NCI-H2029 (cell line): Measurements from ENCODE around the gene EXOC6B.

Source experiments
- DNase-seq: peaks from one replicate; lab custom pipeline; 2025; lab: John Stamatoyannopoulos, UW

The EXOC6B gene

DNA sequence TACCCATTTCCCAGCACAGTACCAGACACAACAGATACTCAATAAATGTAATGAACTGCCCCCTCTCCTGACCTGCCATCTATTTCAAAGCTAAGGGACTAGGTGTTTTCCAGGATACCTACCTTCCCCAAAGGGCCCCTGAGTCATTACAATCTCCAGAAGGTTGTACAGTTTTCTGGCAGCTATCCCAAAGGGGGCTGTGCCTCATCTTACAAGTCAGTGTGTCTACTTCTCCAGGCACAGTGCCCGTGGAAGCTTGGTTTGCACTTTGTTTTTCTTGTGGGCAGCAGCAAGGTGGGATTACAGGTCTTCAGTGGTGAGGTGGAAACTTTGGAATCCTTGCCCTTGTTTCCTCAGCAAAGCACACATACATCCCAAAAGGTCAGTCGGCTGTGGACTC, 615.4 kb downstream of the EXOC6B start:
- no peak for DNase-seq

- DNase-seq, result no peak
Observed at GRCh38 chr2:72208225-72208624, 617.6 kb downstream of the EXOC6B start.

DNA sequence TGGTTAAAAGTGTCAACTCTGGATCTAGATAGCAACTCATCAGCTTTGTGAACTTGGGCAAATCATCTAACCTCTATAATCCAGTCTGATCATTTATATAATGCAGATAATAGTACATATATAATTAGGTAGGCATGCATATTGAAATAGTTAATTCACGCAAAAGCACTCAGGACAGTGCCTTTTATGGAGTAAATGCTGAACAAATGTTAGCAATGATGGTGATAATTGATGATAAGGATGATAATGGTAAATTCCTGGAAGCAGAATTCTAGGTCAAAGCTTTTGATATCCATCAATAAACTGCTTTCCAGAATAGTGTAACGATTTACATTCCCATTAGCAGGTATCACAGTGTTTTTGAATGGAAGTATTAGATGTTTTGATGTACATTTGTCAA, 618.5 kb downstream of the EXOC6B start:
- no peak for DNase-seq

DNA sequence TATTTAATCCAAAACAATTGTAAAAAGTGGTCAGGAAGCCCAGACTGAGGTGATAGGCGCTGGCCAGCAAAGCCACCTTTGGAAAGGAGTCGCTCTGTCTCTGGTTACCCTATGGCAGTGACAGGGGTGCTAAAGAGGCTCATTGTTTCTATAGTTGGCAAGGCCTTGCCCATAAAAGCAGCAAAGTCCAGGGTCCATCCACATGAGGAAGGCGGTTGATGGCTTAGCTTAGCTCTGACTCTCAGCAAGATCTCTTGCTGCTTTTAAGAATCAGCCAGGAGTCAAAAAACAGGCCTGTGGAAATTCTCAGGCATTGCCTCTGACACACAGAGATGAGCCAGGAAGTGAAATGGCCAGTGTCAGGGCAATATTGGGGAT, 620.3 kb downstream of the EXOC6B start:
- no peak for DNase-seq

DNA sequence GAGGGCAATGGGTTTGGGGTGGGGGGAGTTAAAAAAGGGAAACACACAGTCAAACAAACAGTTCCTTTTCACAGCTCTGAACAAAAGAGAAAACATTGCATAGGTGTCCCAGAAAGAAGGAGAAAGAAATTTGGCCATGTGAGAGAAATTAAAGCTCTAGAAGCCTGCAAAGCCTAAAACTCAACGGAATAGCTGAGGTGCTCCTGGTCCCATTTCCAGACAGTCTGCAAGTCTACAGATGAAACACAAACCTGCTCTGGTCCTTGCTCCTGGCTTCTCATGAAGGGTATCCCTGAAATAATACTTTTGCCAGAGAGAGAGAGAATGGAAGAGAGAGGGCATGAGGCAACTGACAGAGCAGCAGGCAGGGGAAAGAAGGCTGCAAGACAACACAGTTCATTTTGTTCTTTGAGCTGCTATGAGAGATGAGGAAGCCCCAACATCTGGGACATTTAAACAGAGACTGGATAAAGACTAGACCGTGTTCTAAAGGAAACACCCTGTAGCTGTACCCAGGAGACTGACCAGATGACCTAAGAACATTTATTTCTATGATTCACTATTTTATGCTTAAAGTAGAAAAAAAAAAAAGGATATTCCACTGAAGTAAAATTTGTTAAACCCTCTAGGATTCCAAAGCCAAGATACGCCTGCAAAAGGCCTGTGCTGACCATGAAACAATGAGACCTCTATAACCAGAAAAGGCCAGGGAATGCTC, 620.9 kb downstream of the EXOC6B start:
- DNase-seq, result no peak

DNA sequence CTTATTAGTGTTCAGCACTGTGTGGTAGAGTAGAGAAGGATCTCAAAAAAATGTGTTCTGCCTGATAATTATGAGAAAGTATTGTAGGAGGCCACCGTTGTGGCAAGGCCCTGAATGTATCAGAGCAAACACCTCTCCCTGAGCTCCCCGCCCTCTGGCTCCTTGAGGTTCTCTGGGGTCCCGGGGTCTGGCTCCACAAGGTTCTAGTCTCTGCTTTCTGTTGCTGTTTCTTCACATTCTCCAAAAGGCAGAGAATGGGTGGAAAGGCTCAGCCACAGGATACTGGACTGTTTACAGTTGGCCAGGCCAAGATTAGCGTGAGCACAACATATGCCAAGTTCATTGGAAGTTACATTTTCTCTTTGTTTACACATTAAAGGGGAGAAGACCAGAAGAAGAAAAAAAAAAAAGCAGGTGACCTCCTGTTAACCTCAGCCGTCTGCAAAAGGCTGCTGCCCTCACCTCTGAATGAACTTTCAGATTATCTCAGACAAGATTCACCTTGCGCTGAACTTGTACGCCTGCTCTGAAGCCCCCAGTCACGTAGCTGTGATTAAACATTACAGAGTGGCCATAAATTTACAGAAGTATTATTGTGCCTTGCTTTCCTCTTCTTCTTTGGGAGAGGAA, 621.6 kb downstream of the EXOC6B start:
- DNase-seq, result no peak

DNA sequence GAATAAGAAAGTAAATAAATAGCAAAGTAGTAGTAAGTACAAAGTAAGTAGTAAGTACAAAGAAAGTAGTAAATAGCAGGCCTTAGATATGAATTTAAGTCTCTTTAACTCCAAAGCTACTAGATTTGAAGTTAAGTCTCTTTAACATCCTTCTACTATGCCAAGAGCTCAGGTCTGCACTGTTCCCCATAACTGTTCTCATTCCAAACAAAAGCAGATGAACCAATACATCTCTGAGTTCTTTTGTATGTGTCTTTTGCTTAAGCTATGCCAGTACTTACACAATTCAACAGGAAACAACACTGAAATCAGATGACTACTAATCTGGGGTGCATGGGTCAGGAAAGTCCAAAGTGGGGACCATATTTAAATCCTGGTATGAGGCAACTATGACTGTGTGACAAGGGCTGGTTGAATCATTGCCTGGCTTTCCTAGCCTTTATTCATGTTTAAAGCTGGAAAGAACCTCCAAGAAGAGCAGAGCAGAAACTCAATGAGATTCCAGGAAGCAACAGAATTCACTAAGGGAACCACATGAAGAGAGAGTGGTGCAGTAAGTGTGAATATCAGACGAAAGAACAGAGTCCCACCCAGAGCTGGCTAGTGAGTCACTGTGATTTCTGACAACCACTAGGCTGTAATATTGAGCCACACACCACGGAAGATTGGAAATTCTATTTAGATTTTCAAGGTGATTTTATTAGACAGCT, 627.1 kb downstream of the EXOC6B start:
- no peak for DNase-seq

- DNase-seq, result no peak
Observed at GRCh38 chr2:72193723-72194122, 632.1 kb downstream of the EXOC6B start.

GRCh38 chr2:72191441-72191840, 634.4 kb downstream of the EXOC6B start:
- DNase-seq, result no peak

DNA sequence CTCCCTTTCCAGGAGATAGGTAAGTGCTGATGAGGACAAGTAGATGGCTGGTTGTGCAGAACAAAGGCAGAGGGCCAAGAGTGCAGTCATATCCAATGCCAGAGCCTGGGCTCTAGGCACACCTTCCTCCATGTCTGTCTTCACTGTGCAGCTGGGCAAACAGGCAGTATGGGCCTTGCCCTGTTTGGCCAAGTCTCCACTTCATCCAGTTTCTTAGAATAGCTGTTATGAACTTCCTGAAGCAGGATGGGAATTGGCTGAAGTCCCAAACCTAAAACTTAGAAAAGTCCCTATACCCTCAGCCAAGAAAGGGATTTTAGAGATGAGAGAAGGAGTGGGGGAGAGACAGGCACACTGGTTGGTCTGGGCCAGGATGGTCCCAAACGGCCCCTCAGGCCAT, 640.6 kb downstream of the EXOC6B start:
- no peak for DNase-seq

DNA sequence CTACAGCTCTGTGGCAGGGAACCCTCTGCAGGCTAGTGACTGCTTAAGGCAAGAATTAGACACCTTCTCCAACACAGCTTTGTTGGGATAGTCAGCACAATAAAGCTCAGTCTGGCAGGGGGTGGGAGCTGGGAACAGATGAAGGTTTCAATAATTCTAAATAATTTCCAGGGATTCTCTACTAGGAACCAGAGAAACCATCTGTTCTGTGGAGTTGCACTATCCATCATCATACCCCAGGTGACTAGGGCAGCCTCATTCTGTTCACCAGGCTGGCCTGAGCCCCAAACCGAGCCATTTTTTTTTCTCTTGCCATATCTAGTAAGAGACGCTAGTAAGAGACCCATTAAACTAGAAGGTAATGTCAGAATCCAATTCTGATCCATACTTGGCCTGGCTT, 642.4 kb downstream of the EXOC6B start:
- no peak for DNase-seq

DNA sequence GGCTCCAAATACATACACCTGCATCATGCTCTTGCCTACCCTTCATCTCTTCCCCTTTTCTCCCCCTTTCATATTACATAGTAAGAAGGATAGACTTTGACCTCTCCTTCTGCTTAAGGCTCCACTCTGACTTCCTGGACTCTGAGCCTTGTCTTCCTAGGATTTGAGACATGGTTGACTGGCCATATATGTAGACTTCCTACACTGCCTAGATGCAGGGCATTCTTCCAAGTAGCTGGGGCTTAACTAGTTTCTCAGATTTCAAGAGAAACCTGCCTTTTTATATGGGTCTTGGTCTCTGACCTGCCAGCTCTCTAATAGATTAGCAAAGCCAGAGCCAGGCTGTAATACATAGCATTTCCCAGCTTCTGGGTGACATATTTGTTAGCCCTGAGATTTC, 642.8 kb downstream of the EXOC6B start:
- DNase-seq, result no peak

- DNase-seq, result no peak
Observed at GRCh38 chr2:72182547-72182946, 643.3 kb downstream of the EXOC6B start.

DNA sequence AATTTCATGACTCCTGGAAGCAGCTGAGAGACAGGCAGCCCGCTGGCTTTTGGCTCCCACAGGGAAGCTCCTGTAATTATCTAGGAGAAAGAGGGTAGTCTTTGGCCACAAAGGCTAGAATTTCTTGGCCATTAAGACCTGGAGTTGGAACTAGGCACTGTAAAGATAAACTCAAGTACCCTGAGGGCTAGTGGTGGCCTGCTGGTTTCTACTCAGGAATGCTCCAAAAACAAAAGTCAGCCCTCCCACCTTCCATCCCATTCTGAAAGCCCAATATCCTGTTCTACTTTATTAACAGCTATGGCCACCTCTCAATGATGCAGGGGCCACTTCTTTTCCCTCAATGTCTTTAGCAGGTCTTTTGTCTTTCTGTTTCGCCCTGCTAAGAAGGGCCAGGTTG, 644.2 kb downstream of the EXOC6B start:
- DNase-seq, result no peak

DNA sequence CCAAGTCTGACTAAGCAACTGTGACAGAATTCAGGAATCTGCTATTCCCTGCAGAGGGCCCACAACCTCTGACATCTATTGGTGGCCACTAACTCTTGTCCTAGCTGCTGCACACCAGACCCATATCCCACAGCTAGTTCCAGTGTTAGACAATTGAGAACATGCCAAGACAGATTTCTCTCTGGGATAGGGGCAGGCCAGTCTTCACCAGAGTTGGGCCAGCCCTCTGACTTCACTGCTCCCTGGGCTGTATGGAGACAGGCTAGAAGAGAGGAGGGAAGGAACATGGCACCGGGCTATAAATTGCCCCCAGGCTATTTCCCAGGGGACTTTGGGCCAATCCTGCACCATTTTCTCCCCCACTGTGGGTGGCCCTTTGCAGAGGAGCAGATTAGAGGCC, 645.5 kb downstream of the EXOC6B start:
- DNase-seq, result no peak

- DNase-seq, result no peak
Observed at GRCh38 chr2:72178551-72178950, 647.3 kb downstream of the EXOC6B start.

DNA sequence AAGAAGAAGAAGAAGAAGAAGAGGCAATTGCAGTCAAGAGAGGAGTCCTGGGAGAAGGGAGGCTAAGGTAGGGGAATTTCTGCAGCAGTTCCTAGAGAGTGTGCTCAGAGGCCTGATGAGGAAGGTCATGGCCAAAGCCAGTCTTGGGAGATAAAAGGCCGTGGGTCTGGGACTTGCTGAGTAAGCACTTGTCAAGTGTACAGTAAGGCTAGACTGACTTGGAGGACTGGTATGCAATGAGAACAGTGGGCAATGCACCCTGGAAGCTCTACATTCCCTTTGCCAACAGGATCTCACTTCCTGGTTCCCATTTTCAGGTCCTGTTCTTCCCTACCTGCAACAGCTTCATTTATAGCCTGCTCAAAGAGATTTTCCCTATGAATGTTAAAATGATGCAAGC, 649.6 kb downstream of the EXOC6B start:
- DNase-seq, result no peak

DNA sequence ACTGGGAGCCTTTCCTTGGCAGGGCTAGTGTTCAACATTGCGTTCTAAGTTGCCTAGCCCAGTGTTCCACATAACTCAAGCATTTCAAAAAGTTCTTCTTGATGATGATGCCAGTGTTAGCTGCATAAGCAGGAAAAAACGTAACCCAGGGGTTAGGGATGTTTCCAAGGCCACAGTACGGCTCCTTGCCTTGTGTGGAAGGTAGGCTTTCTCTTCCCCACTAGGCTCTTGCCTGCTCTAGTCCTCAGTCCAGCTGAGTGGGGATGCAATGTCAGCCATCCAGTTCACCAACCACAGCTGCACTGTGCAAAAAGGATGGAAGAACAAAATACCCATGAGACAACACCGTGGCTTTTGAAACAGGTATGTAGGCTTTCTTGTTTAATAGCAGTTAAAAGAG, 650.2 kb downstream of the EXOC6B start:
- no peak for DNase-seq

DNA sequence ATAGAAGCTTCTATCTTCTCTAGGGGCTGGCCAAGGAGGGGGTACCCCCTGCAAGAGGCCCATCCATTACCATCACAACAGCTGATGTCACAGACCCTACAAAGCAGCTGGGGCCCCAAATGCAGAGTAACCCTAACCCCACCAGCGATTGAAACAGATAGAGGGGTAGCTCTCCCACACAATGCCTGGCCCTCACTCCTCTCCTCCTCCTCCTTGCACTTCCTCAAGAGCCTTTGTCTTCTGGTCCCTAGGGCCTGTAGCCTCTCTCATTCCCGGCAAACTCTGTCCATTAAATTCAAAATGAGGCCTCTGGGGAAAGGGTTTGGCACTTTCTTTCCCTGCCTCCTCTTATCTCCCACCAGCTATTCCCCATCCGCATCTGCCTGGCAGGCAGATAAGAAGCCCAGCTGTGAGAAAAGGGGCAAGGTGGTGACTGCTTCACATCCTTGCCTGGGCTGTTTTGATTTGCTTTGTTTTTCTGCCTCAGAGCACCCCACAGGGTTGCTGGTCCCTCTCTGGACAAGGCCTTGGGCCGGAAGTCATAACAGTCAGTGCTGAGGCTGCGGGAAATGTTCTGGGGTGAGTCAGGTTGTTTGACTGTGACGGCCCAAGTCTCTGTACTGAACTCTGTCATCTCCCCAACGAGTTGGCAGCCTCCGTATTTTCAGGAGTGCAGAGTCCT, 652.1 kb downstream of the EXOC6B start:
- no peak for DNase-seq

DNA sequence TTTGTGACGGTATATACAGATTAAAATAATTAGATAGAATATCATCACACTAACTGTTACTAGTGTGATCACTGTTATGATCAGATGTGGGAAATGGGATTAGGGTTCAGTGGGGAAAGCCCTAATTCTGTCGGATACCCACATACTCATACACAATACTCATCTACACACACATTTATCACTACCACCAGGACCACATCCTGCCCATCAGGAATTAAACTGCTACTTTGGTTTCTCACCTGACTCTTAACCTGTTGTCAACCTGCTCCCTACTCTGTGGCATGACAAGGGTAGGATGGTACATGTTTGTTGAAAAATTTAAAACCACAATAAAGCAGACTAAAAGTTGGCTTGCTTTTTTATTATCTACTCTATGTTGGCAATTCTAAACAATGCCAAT, 653.4 kb downstream of the EXOC6B start:
- no peak for DNase-seq

DNA sequence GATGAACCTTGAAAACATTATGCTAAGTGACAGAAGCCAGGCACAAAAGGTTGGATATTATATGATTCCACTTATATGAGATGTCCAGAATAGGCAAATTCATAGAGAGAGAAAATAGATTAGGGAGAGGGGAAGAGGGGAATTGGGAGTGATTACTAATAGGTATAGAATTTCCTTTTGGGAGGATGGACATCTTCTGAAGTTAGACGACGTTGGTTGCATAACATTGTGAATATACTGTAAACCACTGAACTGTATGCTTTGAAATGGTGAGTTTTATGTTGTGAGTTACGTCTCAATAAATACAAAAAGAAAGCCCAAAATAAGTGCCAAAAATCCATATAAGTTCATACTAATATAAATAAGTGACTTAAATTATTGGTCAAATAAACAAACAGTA, 659.6 kb downstream of the EXOC6B start:
- no peak for DNase-seq

GRCh38 chr2:72165792-72166191, 660.0 kb downstream of the EXOC6B start:
- DNase-seq, result no peak

DNA sequence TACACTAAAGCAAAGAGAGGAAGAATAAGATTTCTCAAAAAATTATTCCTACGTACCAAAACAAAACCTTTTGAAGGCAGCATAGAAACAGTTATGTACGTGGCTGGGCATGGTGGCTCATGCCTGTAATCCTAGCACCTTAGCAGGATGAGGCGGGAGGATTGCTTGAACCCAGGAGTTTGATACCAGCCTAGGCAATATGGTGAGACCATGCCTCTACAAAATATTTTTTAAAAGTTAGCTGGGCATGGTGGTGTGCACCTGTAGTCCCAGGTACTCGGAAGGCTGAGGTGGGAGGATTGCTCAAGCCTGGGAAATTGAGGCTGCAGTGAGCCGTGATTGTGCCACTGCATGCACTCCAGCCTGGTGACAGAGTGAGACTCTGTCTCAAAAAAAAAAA, 663.3 kb downstream of the EXOC6B start:
- no peak for DNase-seq
